ENCODE results near the gene NOL4L.

DNA sequence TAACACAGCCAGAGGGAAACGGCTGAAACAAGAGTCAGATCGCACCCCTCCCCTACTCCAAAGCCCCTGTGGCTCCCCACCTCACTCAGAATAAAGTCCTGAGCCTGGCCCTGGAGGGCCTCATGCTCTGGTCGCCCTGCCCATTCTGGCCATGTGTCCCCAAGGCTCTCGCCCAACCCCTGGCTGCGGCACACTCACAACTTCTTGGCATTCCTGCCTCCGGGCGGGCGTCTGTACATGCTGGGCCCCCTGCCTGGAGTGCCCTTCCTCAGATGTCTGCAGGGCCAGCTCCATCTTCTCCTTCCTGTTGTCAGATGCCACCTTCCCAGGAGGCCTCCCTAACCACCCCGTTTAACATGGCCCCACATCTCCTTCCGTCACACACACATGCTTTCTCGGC lies 17.1 kb upstream of the NOL4L start:
- TF ChIP-seq, protein P1, sequence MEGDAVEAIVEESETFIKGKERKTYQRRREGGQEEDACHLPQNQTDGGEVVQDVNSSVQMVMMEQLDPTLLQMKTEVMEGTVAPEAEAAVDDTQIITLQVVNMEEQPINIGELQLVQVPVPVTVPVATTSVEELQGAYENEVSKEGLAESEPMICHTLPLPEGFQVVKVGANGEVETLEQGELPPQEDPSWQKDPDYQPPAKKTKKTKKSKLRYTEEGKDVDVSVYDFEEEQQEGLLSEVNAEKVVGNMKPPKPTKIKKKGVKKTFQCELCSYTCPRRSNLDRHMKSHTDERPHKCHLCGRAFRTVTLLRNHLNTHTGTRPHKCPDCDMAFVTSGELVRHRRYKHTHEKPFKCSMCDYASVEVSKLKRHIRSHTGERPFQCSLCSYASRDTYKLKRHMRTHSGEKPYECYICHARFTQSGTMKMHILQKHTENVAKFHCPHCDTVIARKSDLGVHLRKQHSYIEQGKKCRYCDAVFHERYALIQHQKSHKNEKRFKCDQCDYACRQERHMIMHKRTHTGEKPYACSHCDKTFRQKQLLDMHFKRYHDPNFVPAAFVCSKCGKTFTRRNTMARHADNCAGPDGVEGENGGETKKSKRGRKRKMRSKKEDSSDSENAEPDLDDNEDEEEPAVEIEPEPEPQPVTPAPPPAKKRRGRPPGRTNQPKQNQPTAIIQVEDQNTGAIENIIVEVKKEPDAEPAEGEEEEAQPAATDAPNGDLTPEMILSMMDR (IDR thresholded peaks at IDR 0.05), result no peak
- no peak for TF ChIP-seq POLR2A (IDR thresholded peaks at IDR 0.05)
